ENCODE measurements around the gene IRF5. TPM values are rescaled to one million over a fixed set of nuclear protein-coding genes. Genes with fewer than 3 reads are reported as not detected.

Gene IRF5
- total and polyA plus RNA-seq, 10 of the 15 experiments (the other 5 are each of a cell fraction or from before 2014, with no cell fraction given) = 5.4 to 90.3 (median 61.7) TPM

DNA sequence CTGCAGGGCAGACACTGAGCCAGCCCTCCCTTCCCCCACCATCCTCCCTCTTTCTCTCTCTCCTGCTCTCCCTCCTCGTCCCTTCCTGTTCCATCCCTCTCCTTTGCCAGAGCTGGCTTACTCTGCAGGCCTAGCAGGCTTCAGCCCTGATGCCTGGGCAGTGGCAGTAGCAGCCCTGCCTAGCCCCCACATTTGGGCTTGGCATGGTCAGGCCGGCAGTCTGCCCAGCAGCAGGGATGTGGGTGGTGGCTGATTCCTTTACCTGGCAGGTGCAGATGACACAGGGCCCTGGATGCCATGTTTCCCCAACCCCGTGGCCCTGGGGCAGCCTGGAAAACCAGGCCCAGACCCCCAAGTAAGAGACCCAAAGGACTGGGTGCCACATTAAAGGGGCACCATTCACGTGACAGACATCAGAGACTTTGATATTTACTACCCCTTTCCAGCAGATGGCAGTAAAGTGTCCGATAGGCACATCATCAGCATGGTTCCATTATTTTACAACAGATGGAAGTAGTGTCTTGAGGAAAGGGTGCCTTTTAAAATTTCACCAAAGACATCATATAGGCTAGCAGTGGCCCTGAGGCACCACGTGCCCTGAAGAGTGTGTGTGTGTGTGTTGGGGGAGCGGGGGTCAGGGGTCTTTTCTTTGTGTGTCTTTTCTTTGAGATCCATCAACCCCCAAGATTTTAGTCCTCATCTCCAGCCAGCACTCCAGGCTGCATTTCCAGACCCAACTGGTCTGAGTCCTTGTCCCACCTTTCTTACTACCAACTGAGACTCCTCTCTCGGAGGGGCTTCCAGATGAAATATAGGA, 33.1 kb upstream of the IRF5 start (continued):
- TF ChIP-seq, protein P1, sequence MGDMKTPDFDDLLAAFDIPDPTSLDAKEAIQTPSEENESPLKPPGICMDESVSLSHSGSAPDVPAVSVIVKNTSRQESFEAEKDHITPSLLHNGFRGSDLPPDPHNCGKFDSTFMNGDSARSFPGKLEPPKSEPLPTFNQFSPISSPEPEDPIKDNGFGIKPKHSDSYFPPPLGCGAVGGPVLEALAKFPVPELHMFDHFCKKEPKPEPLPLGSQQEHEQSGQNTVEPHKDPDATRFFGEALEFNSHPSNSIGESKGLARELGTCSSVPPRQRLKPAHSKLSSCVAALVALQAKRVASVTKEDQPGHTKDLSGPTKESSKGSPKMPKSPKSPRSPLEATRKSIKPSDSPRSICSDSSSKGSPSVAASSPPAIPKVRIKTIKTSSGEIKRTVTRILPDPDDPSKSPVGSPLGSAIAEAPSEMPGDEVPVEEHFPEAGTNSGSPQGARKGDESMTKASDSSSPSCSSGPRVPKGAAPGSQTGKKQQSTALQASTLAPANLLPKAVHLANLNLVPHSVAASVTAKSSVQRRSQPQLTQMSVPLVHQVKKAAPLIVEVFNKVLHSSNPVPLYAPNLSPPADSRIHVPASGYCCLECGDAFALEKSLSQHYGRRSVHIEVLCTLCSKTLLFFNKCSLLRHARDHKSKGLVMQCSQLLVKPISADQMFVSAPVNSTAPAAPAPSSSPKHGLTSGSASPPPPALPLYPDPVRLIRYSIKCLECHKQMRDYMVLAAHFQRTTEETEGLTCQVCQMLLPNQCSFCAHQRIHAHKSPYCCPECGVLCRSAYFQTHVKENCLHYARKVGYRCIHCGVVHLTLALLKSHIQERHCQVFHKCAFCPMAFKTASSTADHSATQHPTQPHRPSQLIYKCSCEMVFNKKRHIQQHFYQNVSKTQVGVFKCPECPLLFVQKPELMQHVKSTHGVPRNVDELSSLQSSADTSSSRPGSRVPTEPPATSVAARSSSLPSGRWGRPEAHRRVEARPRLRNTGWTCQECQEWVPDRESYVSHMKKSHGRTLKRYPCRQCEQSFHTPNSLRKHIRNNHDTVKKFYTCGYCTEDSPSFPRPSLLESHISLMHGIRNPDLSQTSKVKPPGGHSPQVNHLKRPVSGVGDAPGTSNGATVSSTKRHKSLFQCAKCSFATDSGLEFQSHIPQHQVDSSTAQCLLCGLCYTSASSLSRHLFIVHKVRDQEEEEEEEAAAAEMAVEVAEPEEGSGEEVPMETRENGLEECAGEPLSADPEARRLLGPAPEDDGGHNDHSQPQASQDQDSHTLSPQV (IDR thresholded peaks at IDR 0.05) = no peak
- TF ChIP-seq TCF12 (IDR thresholded peaks at IDR 0.05; ENCODE audit: low read depth, low read length) = no peak
- no peak for TF ChIP-seq NFYB (IDR thresholded peaks at IDR 0.05; ENCODE audit: insufficient read depth, low read depth, low read length)
- TF ChIP-seq CHD2 (IDR thresholded peaks at IDR 0.05; ENCODE audit: borderline replicate concordance, low read depth, low read length) = no peak

DNA sequence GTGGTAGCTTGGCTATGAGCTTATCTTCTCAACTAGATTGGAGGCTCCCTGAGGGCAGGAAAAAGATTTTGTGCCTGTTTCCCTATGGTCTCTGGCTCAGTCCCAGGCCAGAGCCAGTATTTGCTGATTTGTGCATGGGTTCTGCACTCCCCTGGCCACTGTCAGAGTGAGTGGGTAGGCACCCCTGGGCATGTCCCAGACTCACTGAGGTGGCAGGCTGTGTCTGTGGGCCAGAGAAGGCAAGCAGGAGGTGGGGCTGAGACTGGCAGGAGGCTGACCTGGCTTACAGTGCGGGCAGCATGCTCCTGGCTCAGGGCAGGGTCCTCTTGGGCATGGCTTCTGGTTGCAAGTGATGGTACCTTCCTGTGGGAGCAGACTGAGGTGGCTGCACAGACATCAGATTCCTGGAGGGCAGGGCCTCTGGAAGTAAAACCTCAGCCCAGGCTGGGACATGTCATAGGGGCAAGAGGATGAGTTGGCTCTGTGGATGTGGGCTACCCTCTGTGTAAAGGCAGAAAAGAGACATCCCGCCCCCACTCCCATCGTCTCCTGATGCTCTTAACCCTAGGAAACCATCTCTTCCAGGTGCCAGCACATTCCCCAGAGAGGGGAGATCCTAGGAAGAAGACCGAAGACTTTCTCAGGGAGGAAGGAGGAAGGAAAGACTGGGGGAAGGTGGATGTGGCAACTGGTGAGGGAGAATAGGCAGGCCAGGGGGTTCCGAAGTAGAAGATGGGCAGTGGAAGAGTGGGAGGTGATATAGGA, 31.5 kb upstream of the IRF5 start:
- POLR2A ChIA-PET = no interaction called here
- intact Hi-C loops (cut with micrococcal nuclease; ENCODE audit: unreplicated experiment) (no loop called here), in situ Hi-C loops (cut with MboI) (loop anchor here (5.0 kb wide), 2 partner anchors 186 to 306 kb away; no protein-coding TSS in a partner anchor)
- Histone ChIP-seq H3K4me3 (no peak overlapping the region), H4K20me1 (ENCODE audit: control insufficient read depth, insufficient read depth) (no peaks in the 10 kb centered on the region), H3K4me1 (ENCODE audit: control insufficient read depth, insufficient read depth, low read length) (peaks cover 7% of the 10 kb centered on the region), H3K27me3 (replicated peaks in 1 of 2; ENCODE audit: control insufficient read depth in 2 of 2, insufficient read depth in 2 of 2, low read length in 1 of 2) (no peaks in the 10 kb centered on the region), H3K4me2 (ENCODE audit: control insufficient read depth, insufficient read depth) (no peak overlapping the region), H3K27ac (ENCODE audit: control insufficient read depth, insufficient read depth) (no peak overlapping the region), H3K79me2 (ENCODE audit: control insufficient read depth, insufficient read depth, low read length) (no peaks in the 10 kb centered on the region), H3K9ac (ENCODE audit: control insufficient read depth, insufficient read depth, low read length) (no peak overlapping the region), H3K9me3 (replicated peaks; ENCODE audit: control insufficient read depth, insufficient read depth, low read length) (no peaks in the 10 kb centered on the region), H2AFZ (ENCODE audit: control insufficient read depth, low read depth, low read length) (no peak overlapping the region), H3K36me3 (ENCODE audit: control insufficient read depth in 2 of 2, insufficient read depth in 2 of 2, low read length in 1 of 2) (no peaks in the 10 kb centered on the region)
- CTCF ChIA-PET = interaction anchor here (1.8 kb wide), 1 partner anchor 41 kb away, joined by 4 read pairs; no protein-coding TSS in a partner anchor
- 60% methylated on average over 5 of the region's 5 CpGs for WGBS (ENCODE audit: insufficient coverage, insufficient replicate concordance, low lambda C conversion rate, missing lambda C conversion rate)
- no TSS peak for BruUV-seq (replicated peaks)
- RAD21 ChIA-PET (ENCODE audit: unreplicated experiment) = interaction anchor here (1.1 kb wide), 1 partner anchor 184 kb away, joined by 5 read pairs; no protein-coding TSS in a partner anchor
- no peak for ATAC-seq
- DNase-seq (ENCODE audit: low read depth, low spot score) = no peak
- FAIRE-seq = no peak
- SMC1A ChIA-PET (ENCODE audit: uncharacterized antibody, unreplicated experiment) = no interaction called here
- TF ChIP-seq, protein P2, sequence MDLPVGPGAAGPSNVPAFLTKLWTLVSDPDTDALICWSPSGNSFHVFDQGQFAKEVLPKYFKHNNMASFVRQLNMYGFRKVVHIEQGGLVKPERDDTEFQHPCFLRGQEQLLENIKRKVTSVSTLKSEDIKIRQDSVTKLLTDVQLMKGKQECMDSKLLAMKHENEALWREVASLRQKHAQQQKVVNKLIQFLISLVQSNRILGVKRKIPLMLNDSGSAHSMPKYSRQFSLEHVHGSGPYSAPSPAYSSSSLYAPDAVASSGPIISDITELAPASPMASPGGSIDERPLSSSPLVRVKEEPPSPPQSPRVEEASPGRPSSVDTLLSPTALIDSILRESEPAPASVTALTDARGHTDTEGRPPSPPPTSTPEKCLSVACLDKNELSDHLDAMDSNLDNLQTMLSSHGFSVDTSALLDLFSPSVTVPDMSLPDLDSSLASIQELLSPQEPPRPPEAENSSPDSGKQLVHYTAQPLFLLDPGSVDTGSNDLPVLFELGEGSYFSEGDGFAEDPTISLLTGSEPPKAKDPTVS (IDR thresholded peaks at IDR 0.05; ENCODE audit: low read depth, low read length) = no peak
- TF ChIP-seq, protein P3, sequence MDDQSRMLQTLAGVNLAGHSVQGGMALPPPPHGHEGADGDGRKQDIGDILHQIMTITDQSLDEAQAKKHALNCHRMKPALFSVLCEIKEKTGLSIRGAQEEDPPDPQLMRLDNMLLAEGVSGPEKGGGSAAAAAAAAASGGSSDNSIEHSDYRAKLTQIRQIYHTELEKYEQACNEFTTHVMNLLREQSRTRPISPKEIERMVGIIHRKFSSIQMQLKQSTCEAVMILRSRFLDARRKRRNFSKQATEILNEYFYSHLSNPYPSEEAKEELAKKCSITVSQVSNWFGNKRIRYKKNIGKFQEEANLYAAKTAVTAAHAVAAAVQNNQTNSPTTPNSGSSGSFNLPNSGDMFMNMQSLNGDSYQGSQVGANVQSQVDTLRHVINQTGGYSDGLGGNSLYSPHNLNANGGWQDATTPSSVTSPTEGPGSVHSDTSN (IDR thresholded peaks at IDR 0.05; ENCODE audit: insufficient replicate concordance, low read depth, low read length) = no peak
- TF ChIP-seq BCL11A (IDR thresholded peaks at IDR 0.05; ENCODE audit: low read depth, low read length) (no peak), FOXK2 (IDR thresholded peaks at IDR 0.05) (no peak), WRNIP1 (IDR thresholded peaks at IDR 0.05; ENCODE audit: borderline replicate concordance, low read depth, low read length) (no peak), NRF1 (conservative IDR thresholded peaks at IDR 0.05; ENCODE audit: low read depth, low read length) (no peak)
- TF ChIP-seq, protein P4, sequence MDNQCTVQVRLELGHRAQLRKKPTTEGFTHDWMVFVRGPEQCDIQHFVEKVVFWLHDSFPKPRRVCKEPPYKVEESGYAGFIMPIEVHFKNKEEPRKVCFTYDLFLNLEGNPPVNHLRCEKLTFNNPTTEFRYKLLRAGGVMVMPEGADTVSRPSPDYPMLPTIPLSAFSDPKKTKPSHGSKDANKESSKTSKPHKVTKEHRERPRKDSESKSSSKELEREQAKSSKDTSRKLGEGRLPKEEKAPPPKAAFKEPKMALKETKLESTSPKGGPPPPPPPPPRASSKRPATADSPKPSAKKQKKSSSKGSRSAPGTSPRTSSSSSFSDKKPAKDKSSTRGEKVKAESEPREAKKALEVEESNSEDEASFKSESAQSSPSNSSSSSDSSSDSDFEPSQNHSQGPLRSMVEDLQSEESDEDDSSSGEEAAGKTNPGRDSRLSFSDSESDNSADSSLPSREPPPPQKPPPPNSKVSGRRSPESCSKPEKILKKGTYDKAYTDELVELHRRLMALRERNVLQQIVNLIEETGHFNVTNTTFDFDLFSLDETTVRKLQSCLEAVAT (IDR thresholded peaks at IDR 0.05) = no peak
